NK-92 treated with Interleukin-12 subunit alpha and Interleukin-12 subunit beta, amount 100 ng/mL, for 24 hours (cell line): ENCODE results near the gene LRTM1.

Source experiments
- DNase-seq: peaks from one replicate; lab custom pipeline; 2025; lab: John Stamatoyannopoulos, UW

Gene LRTM1

DNA sequence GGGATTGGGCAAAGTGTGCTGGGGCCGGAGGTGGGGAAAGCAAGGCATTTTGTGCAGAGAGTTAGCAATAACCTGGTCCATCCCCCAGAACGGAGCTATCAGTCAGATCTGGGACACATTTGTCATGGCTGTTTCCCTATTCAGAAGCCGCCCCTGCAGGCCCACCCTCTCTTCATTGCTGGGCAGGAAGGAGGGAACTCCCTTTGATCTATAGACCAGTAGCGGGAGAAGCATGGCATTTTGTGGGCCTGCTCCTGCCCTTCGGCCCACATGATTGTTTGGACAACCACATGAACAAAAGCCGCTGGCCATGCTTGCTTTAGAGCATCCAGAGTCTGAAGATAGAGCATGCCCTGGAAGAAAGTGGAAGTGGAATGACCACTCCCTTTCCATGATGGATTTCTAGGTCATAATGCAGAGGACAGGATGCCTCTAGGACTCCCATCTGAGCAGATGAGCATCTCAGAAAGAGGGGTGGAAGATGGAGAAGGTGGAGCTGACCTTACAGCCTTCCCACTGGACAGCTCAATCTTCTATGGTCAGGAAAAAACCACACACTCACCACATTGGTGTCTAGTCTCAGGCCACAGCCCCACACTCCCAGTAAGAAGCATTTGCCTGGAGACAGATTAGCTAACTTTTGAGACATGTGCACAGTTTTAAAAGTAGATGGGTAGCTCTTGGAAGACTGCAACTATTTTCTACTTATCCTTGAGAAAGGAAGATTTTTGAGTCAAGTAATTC lies 11.9 kb upstream of the LRTM1 start:
- DNase-seq, result no peak

DNA sequence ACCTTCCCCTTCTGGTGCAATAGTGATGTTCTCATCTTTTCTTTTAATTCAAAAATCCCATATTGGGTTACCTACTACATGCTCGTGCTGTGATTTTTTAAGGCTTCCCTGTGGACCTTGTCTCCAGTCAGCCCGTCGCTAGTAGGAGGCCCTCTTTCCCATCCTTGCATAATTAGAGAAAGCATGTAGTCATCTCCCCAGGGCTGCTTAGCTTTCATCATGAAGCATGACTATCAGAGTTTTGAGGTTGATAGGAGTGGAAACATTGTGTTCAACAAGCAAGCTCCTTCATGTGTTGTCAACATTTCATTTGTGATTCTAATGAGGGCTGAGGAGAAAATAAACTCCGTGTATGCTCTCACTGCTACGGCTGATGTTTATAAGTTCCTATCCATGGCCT lies 8.7 kb upstream of the LRTM1 start:
- DNase-seq, result no peak

DNA sequence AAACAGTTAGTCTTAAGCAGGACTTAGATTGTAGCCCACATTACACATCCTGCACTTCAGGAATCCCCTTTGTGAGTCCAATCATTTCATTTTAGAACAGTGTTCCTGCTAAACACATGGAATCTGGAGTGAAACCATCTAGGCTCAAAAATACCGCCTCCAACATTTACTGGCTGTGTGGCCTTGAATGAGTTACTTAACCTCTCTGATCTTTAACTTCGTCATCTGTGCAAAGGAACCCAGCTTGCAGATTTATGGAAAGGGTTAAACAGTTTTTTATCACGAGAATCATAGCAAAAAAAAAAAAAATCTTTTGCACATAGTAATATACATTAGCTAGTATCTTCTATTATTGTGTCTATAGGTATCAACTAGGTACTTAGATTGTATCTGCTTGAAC lies 8.0 kb upstream of the LRTM1 start:
- no peak for DNase-seq

DNA sequence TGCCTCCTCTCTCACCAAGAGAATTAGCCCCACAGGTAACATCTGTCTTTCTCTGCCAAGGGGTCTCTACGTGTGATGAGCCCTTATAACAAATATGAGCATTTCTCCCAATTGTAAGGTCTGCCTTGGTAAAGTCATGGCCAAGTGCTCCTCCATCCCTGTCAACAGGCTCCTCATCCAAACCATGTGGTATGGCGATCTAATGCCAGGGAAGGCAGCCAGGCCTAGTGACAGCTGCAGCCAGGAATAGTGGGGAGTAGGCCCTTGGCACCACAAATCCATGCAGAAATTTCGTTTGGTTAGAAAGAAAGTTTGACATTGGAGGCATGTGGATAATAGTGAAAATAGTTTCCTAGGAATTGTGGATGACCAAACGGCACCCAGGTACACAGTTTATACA lies 4.7 kb upstream of the LRTM1 start:
- DNase-seq, result no peak

DNA sequence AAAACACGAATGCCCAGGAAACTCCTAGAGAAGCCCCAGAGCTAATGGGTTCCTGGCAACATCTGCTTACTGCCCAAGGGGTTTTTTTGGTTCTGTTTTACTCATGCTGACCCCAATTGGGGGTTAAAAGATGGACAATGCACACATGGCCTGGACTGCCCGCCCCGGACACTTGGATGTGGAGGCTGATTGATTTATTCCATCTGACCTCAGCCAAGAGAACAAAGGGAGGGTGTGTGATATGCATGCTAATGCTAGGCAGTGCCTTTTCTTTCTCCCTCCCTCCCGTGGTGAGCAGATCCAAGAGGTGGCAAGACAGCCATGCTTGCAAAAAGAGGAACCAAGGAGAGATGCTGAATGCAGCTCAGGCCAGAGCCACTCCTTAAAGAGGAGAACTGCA lies 3.3 kb upstream of the LRTM1 start:
- no peak for DNase-seq

DNA sequence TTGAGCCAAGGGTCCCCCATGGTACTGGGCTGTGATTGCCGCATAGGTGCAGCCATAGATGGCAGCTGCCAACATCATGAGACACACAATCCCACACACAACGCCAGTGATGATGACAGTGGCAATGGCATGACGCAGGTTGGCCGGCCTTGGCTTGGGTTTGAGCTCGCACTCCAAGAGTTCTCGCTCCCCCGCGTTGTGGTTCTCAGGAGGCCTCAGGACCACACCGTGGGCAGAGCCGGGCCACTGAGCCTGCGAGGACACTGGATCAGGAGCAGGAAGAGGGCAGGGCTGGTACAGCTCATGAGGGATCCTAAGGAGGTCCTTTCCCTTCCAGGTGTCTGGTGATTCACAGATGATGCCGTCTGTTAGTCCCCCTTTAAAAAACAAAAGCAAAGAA lies 9.3 kb downstream of the LRTM1 start:
- no peak for DNase-seq

DNA sequence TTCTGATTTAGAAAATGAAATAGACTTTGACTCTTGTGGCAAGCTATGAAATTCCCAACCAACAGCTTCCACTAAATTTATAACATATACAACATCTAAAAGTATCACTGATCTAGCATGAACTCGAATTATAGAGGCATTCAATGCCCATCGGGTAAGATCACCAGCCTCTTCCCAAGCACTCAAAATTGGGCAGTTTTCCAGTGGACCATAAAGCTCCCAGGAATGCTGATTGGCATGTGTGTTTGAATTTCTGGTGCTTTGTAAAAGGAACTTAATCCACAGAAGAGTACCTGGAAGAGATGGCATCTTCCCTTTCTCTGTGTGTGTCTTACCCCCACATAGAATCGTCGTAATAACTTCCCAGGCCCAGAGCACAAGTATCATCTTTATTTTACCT lies 10.0 kb downstream of the LRTM1 start:
- no peak for DNase-seq

- no peak for DNase-seq
Observed at GRCh38 chr3:54917174-54917573, 10.7 kb downstream of the LRTM1 start.

- no peak for DNase-seq
Observed at GRCh38 chr3:54916732-54917131, 11.1 kb downstream of the LRTM1 start.

- DNase-seq, result no peak
Observed at GRCh38 chr3:54915976-54916375, 11.9 kb downstream of the LRTM1 start.

DNA sequence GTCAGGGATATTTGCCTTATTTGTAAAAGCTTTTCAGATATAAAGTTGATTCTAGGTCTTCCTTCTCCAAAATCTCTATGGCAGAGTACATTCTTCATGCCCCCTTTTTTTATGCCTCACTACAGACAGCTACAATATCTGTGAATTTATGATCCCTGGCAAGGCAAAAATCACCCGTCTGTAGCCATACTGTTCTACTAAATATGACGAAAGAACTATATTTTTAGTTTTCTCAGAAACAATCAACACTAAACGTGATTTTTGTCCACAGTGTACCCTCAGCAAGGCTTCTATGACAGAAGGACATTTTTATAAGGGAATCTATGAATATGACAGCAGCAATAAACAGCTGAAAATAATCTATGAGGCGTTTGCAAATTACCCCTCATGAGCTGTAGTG lies 12.7 kb downstream of the LRTM1 start:
- DNase-seq, result no peak

- no peak for DNase-seq
Observed at GRCh38 chr3:54914180-54914579, 13.7 kb downstream of the LRTM1 start.

DNA sequence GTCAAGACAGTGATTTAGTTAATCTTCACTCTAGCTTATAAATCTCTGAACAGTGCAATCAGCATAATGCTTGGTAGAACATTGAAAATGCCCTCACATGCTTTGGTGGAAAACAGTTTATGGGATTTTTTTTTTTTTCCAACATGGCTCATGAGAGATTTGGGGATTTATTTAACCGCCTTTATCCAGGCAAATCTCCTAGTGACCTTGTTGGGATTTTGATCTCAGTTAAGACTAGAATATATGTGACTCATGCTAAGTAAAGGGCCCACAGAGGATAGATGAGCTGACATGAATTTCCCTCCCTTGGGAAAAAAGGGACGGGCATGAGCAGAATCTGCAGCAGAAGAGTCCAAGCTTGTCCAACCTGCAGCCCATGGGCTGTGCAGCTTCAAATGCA lies 18.7 kb downstream of the LRTM1 start:
- no peak for DNase-seq

GRCh38 chr3:54906763-54907162 lies 21.1 kb downstream of the LRTM1 start:
- no peak for DNase-seq

GRCh38 chr3:54905920-54906319 lies 21.9 kb downstream of the LRTM1 start:
- DNase-seq, result no peak

GRCh38 chr3:54905261-54905888 lies 22.5 kb downstream of the LRTM1 start:
- DNase-seq, result no peak

DNA sequence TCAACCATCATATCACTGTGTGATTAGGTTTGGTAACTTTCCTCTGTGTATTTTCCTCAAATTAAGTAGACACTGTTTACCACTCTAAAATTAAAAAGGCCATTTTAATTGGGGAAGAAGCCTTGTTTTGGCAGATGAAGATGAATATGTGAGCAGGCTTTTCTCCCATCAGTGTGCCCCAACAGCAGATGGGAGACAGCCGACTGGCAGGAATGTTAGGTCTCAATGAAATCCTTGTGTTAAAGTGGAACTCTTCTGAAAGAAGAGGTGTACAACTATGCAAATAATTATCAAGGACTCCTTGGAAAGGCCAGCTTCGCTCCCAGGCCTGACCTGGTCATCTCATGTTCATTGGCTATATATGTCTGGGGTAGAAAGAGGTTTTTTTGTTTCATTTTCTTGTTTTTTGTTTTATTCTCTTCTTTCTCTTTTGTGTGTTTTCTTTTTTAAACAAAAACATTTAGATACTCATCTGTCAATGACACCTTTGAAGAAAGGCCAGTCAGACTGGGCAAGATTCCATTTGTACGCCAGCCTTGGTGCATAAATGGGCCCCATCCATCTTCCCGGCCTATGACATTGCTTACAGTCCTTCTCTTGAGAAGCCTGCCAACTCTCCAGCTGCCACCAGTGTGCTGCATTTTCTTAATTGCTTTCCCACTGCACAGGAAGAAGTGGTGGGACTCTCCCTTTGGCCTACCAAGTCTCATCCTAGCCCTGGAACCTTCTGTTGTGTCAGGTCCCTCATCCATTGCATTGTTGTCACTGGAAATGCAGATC lies 25.8 kb downstream of the LRTM1 start:
- no peak for DNase-seq

- DNase-seq, result no peak
Observed at GRCh38 chr3:54900838-54901591, 26.8 kb downstream of the LRTM1 start.

DNA sequence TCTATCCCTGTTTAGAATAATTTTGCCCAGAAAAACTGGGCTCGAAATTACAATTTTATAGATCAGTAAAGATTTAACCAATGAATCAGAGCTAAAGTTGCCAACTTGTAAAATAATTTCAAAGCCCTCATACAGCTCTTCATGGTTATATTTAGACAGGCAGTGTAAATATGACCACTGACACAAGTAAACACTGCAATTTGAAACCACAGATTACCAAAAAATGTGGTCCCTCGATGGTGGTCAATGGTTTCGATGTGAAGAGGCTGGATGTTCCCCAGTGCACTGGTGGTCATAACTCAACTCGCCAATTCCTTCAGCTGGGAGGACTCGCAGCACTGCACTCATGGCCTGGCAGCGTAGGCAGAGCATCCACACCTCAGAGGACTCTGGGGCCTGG lies 28.6 kb downstream of the LRTM1 start:
- no peak for DNase-seq

DNA sequence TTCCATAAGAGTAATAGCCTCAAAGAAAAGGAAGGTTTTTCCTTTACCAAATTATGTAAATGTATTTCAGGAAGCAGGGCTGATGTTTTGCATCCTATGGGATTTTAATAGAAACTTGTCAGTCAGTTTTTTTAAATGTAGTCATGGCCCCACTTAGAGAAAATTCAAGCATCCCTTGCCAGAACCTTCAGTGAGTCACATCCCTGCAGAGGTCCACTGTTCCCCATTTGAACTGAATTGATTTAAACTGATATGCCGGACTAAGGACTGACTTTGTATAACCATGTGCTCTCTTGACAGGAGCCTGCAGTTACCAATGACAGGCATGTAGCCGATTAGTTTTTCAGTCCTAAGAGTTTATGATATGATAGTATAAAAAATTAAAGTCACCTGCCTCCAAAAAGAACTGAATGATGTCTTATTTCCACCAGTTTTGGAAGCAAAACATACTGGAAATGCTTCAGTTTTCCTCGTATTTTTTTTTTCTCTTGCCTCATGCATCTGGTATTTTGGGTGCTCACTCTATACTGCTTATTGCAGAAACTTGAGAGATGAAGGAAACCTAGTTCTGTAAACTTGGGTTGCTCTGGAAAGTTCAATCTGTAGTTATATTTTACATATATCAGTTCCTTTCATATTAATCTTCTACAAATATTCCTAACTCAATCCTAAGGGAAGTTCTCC lies 30.7 kb downstream of the LRTM1 start:
- DNase-seq, result no peak

GRCh38 chr3:54895613-54896012 lies 32.2 kb downstream of the LRTM1 start:
- no peak for DNase-seq

- DNase-seq, result no peak
Observed at GRCh38 chr3:54892168-54892567, 35.7 kb downstream of the LRTM1 start.
